OCI-LY3 (cell line): Measurements from ENCODE around the gene PFN1.

ENCODE experiments used
- H2AFZ ChIP-seq: fragments of 200-600, 300-600 bp; shearing (Covaris generic); 2 replicates; pipeline ENCODE4 v1.6.0; 2014; ENCODE audit warnings: antibody characterized with exemption, low read depth, low read length
- H3K27ac ChIP-seq: fragments of 200-600, 300-600 bp; sonication (generic); 2 replicates; pipeline ENCODE4 v1.5.1; 2014; ENCODE audit warnings: mild to moderate bottlenecking, low read length, moderate library complexity, mixed read lengths
- H3K27me3 ChIP-seq: fragments of 200-600, 300-600 bp; sonication (generic); 2 replicates; pipeline ENCODE4 v1.6.1; 2014; ENCODE audit warnings: low read depth, low read length, mixed read lengths
- H3K36me3 ChIP-seq: fragments of 200-600, 300-600 bp; sonication (generic); replicated peaks from 2 replicates; pipeline ENCODE3; 2014; ENCODE audit warnings: low read depth, low read length, mixed read lengths
- H3K4me1 ChIP-seq: fragments of 300-600, 200-600 bp; sonication (generic); 2 replicates; pipeline ENCODE4 v1.6.1; 2014; ENCODE audit warnings: low read length, mixed read lengths
- H3K4me2 ChIP-seq: fragments of 200-600, 300-600 bp; sonication (generic); 2 replicates; pipeline ENCODE4 v1.6.1; 2014; ENCODE audit warnings: low read length, mixed read lengths
- H3K4me3 ChIP-seq: fragments of 300-600, 200-600 bp; sonication (generic); 2 replicates; pipeline ENCODE4 v1.5.1; 2014; ENCODE audit warnings: antibody characterized with exemption, mild to moderate bottlenecking, low read length, moderate library complexity
- H3K79me2 ChIP-seq: fragments of 300-600, 200-600 bp; shearing (Covaris generic); 2 replicates; pipeline ENCODE4 v1.6.1; 2014; ENCODE audit warnings: mild to moderate bottlenecking, low read length, mixed read lengths
- H3K9ac ChIP-seq: fragments of 300-600, 200-600 bp; shearing (Covaris generic); 2 replicates; pipeline ENCODE4 v1.6.0; 2014; ENCODE audit warnings: mild to moderate bottlenecking, low read length, moderate library complexity
- H3K9me3 ChIP-seq: fragments of 200-600, 300-600 bp; shearing (Covaris generic); 2 replicates; pipeline ENCODE4 v1.6.1; 2014; ENCODE audit warnings: low read length, mixed read lengths; ENCODE audit not compliant: insufficient read depth
- H4K20me1 ChIP-seq: fragments of 200-600, 300-600 bp; sonication (generic); 2 replicates; pipeline ENCODE4 v1.6.1; 2016; ENCODE audit warnings: low read length, mixed read lengths; ENCODE audit not compliant: insufficient read depth
- CTCF ChIP-seq: fragments of 200-600, 300-600 bp; sonication (generic); IDR thresholded peaks from 2 replicates; pipeline ENCODE4 v1.5.1; 2014; ENCODE audit warnings: antibody characterized with exemption, low read length, low read depth
- EZH2phosphoT487 ChIP-seq: fragments of 200-600 bp; shearing (Covaris generic); IDR thresholded peaks from 2 replicates; pipeline ENCODE4 v1.6.1; 2018; ENCODE audit warnings: antibody characterized with exemption, mixed run types, low read depth

PFN1 gene

GRCh38 chr17:4939546-4939795 is 8.9 kb downstream of the PFN1 start:
- H3K4me1 ChIP-seq: peaks cover 23% of the 10 kb centered on the region
- peak overlapping the region; percentile 98 for H3K4me3 ChIP-seq
- H3K36me3 ChIP-seq: peaks cover 32% of the 10 kb centered on the region
- peaks cover 58% of the 10 kb centered on the region for H3K79me2 ChIP-seq
- peak overlapping the region; percentile 99 for H3K4me2 ChIP-seq
- H2AFZ ChIP-seq: no peak overlapping the region
- no peaks in the 10 kb centered on the region for H3K27me3 ChIP-seq
- no peak for TF ChIP-seq CTCF
- TF ChIP-seq EZH2phosphoT487: no peak
- peaks cover 7% of the 10 kb centered on the region for H4K20me1 ChIP-seq
- peak overlapping the region; percentile 97 for H3K9ac ChIP-seq
- peak overlapping the region; percentile 90 for H3K27ac ChIP-seq
- H3K9me3 ChIP-seq: no peaks in the 10 kb centered on the region

GRCh38 chr17:4938688-4939545 is 9.4 kb downstream of the PFN1 start:
- peak overlapping the region; percentile 98 for H3K4me3 ChIP-seq
- peaks cover 17% of the 10 kb centered on the region for H3K4me1 ChIP-seq
- peak overlapping the region; percentile 97 for H3K9ac ChIP-seq
- peaks cover 3% of the 10 kb centered on the region; the same call in 1 of the 2 replicates for H4K20me1 ChIP-seq
- TF ChIP-seq CTCF (no peak), EZH2phosphoT487 (no peak)
- peaks cover 29% of the 10 kb centered on the region for H3K36me3 ChIP-seq
- H3K79me2 ChIP-seq: peaks cover 53% of the 10 kb centered on the region
- no peak overlapping the region for H2AFZ ChIP-seq
- no peaks in the 10 kb centered on the region for H3K9me3 ChIP-seq
- no peaks in the 10 kb centered on the region for H3K27me3 ChIP-seq
- H3K4me2 ChIP-seq: peak overlapping the region; percentile 99
- H3K27ac ChIP-seq: peak overlapping the region; percentile 90

GRCh38 chr17:4938069-4938491 is 10.2 kb downstream of the PFN1 start:
- TF ChIP-seq CTCF (no peak), EZH2phosphoT487 (no peak)
- Histone ChIP-seq H2AFZ (no peak overlapping the region), H3K4me3 (no peak overlapping the region), H3K4me2 (no peak overlapping the region), H3K9me3 (no peaks in the 10 kb centered on the region), H3K9ac (no peak overlapping the region), H4K20me1 (no peaks in the 10 kb centered on the region), H3K27ac (no peak overlapping the region), H3K36me3 (peaks cover 24% of the 10 kb centered on the region), H3K4me1 (peaks cover 16% of the 10 kb centered on the region), H3K79me2 (peaks cover 44% of the 10 kb centered on the region), H3K27me3 (no peaks in the 10 kb centered on the region)

GRCh38 chr17:4937553-4937952 is 10.8 kb downstream of the PFN1 start:
- Histone ChIP-seq H2AFZ (no peak overlapping the region), H3K36me3 (peaks cover 19% of the 10 kb centered on the region), H3K9me3 (no peaks in the 10 kb centered on the region), H3K27ac (no peak overlapping the region), H3K4me2 (no peak overlapping the region), H4K20me1 (no peaks in the 10 kb centered on the region), H3K4me1 (peaks cover 16% of the 10 kb centered on the region), H3K27me3 (no peaks in the 10 kb centered on the region), H3K79me2 (peaks cover 39% of the 10 kb centered on the region), H3K9ac (no peak overlapping the region), H3K4me3 (no peak overlapping the region)
- no peak for TF ChIP-seq CTCF
- TF ChIP-seq EZH2phosphoT487: no peak
